ENCODE data around the gene NTN1.

The NTN1 gene

DNA sequence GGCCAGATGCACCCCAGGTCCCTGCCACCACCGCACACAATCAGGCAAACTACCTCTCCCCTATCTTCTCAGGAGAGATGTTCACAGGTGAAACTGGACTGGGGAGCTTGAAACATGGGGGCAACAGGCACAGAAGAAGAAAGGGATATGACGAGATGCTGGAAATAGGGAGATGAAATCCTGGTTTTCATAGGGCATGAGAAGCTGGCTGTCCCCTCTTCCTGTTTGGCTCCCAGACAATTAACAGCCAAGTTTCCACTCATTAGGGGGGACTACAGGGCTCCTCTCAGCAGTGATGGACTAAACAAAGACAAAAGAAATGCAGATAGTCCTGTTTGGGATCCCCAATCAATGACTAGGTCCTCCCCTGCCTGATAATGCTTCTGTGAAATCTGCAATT lies 266.0 kb downstream of the NTN1 start:
- no peak overlapping the region for H3K4me3 ChIP-seq
- H3K9ac ChIP-seq (ENCODE audit: insufficient read length), result no peak overlapping the region
- TF ChIP-seq EZH2 (IDR thresholded peaks at IDR 0.05), result no peak
- TF ChIP-seq FOXP2 (optimal IDR thresholded peaks at IDR 0.05; ENCODE audit: control extremely low read depth, extremely low read length, insufficient read depth), result no peak
- TF ChIP-seq POLR2AphosphoS5 (IDR thresholded peaks at IDR 0.05; ENCODE audit: borderline replicate concordance, low read depth, low read length), result no peak
- no peak for DNase-seq (ENCODE audit: low read depth, low spot score)
- H3K27ac ChIP-seq, result no peak overlapping the region
- no peaks in the 10 kb centered on the region for H3K9me3 ChIP-seq (ENCODE audit: low read depth, low read length)
- H3K36me3 ChIP-seq (ENCODE audit: insufficient read depth, low read length), result no peaks in the 10 kb centered on the region

DNA sequence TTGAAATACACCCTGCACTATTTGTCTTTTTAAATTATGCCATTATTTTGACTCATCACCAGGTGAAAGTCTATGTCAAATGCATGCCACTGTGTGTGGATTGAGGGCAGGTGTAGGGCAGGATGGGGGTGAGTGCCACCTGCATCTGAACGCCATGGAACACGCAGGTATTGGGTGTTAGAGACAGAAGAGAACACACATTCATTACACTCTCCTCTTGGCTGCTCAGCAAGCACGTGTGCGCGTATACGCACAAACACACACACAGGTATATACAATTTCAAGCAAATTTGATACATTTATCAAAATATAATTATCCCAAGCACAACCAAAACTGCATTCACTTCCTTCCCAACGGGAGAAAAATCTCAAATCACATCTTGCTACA lies 268.9 kb downstream of the NTN1 start:
- no peaks in the 10 kb centered on the region for H3K36me3 ChIP-seq (ENCODE audit: insufficient read depth, low read length)
- TF ChIP-seq EZH2 (IDR thresholded peaks at IDR 0.05) (no peak), POLR2AphosphoS5 (IDR thresholded peaks at IDR 0.05; ENCODE audit: borderline replicate concordance, low read depth, low read length) (no peak), FOXP2 (optimal IDR thresholded peaks at IDR 0.05; ENCODE audit: control extremely low read depth, extremely low read length, insufficient read depth) (no peak)
- H3K9me3 ChIP-seq (ENCODE audit: low read depth, low read length), result no peaks in the 10 kb centered on the region
- no peak overlapping the region for H3K27ac ChIP-seq
- no peak overlapping the region for H3K9ac ChIP-seq (ENCODE audit: insufficient read length)
- no peak for DNase-seq (ENCODE audit: low read depth, low spot score)
- no peak overlapping the region for H3K4me3 ChIP-seq

DNA sequence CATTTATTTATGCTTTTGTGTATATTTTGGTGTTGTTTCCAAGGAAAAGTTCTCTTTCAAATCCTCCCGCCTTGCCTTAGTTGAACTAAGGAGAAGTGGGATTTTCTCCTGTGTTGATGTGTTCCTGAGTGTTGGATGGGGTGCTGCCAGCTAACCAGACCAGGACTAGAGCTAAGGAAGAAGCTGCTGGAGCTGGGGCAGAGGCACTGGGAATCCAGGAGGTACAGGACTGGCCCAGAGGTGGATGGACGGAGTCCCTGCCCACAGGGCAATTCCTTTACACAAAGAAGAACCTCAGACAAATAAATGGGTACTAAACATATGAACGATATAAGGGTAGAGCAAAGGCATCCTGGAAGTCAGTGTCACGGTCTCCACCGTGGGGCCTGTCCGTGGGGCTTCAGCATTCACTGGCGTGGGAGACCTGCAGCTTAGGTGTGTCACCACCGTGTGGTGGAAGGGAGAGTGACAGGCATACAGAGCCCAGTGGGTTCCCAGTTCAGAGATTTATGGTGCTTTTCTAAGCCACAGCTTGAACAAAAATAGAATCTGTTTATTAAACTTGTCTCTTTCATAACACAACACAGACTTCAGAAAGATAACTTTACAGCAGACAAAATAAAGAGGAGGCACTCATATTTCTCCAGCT lies 270.7 kb downstream of the NTN1 start:
- Histone ChIP-seq H3K9me3 (ENCODE audit: low read depth, low read length) (no peaks in the 10 kb centered on the region), H3K36me3 (ENCODE audit: insufficient read depth, low read length) (no peaks in the 10 kb centered on the region), H3K27ac (no peak overlapping the region), H3K4me3 (no peak overlapping the region), H3K9ac (ENCODE audit: insufficient read length) (no peak overlapping the region)
- no peak for DNase-seq (ENCODE audit: low read depth, low spot score)
- no peak for TF ChIP-seq EZH2 (IDR thresholded peaks at IDR 0.05)
- TF ChIP-seq FOXP2 (optimal IDR thresholded peaks at IDR 0.05; ENCODE audit: control extremely low read depth, extremely low read length, insufficient read depth), result no peak
- TF ChIP-seq POLR2AphosphoS5 (IDR thresholded peaks at IDR 0.05; ENCODE audit: borderline replicate concordance, low read depth, low read length), result no peak

DNA sequence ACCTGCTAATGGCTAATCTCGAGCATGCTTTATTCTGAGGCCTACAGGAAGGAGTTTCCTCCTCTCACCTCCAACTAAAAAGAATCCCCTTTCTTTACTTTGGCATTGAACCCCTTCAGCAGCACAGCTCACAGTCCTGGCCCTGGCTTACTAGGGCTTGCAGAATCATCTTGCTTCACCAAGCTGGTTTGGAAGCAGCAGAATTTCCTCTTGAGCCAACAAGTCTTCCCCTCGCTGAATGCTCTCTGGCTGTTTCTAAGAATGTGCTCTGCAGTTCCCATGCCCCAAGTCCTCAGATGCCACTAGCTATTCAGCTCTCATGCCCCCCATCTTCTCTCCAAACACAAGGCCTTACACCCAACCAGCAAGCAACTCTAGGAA lies 271.2 kb downstream of the NTN1 start:
- no peak overlapping the region for H3K27ac ChIP-seq
- no peak overlapping the region for H3K9ac ChIP-seq (ENCODE audit: insufficient read length)
- no peak overlapping the region for H3K4me3 ChIP-seq
- TF ChIP-seq EZH2 (IDR thresholded peaks at IDR 0.05) (no peak), POLR2AphosphoS5 (IDR thresholded peaks at IDR 0.05; ENCODE audit: borderline replicate concordance, low read depth, low read length) (no peak), FOXP2 (optimal IDR thresholded peaks at IDR 0.05; ENCODE audit: control extremely low read depth, extremely low read length, insufficient read depth) (no peak)
- no peaks in the 10 kb centered on the region for H3K9me3 ChIP-seq (ENCODE audit: low read depth, low read length)
- DNase-seq (ENCODE audit: low read depth, low spot score), result no peak
- H3K36me3 ChIP-seq (ENCODE audit: insufficient read depth, low read length), result no peaks in the 10 kb centered on the region
